Sciatic nerve (tissue), 2 donors: ENCODE measurements around the gene FEZF2. TPM values are rescaled to one million over a fixed set of nuclear protein-coding genes. Genes with fewer than 3 reads are reported as not detected.

Source experiments
- ATAC-seq: fragments of 200-7000 bp; cut with Tn5 transposase; one replicate; pipeline ENCODE4 v1.9.1; 2020; ENCODE audit warnings: mild to moderate bottlenecking, moderate library complexity
- DNase-seq: peaks from one replicate; pipeline ENCODE4 v3.0.0-alpha.2; 2020; ENCODE audit warnings: low spot score
- intact Hi-C: fragments of 100-400 bp; cut with DNase I; formaldehyde crosslinking; loops from one replicate; pipeline ENCODE4 v1.14.2; 2022
- total RNA-seq: library from RNA; stranded (reverse); fragmentation: NEBNext Ultra II Directional; extraction: Animal tissue kit (Norgen Biotek cat#: 25700); gene quantifications from one replicate; pipeline ENCODE4 v1.2.1, GENCODE V29; 2021
- donor health status: DM: no; HTN: no; CAD: no.
- donor health status: DM: no; HTN: no; CAD: no.

Gene FEZF2
- total RNA-seq, 1 donor from 2014 or later, result not detected

GRCh38 chr3:62356356-62356755 is 17.0 kb downstream of the FEZF2 start:
- ATAC-seq, result no peak
- DNase-seq, result no peak
- intact Hi-C loops, result no loop called here

DNA sequence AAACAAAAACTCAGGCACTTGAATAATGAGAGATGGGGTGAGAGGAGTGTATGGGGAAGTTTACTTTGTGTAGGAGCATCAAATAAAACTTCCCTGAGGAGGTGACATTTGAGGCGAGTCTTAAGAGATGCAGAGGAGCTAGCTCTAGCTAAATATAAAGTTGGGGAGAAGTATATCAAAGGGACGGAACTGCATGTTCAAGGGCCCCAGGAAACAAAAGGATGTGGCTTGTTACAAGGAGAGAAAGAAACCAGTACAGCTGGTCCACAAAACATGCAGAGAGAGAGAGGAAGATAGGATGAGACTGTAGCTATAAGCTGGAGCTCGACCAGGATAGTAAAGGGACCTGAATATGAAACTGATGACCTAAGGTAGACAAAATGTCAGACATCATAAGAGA is 17.6 kb downstream of the FEZF2 start:
- DNase-seq, result no peak
- intact Hi-C loops, result no loop called here
- no peak for ATAC-seq

GRCh38 chr3:62343755-62344154 is 29.6 kb downstream of the FEZF2 start:
- ATAC-seq, result no peak
- no peak for DNase-seq
- intact Hi-C loops, result no loop called here

DNA sequence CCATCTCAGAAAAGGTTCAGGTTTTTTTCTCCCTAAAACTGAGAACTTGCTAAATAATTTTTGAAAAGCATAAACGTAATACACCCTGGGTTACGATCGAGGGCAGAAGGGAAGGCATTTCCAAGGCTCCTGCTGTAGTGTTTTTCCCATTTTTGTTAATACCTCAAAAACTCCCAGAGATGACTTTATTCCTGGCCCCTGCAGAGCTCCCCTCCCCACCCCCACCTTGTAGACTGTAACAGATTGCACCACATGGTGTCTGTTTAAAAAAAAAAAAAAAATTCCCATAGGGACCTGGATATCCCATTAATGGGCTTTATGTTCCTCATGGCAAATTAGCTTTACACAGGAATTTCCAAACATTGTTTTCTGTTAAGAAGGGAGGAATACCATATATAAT is 38.2 kb downstream of the FEZF2 start:
- ATAC-seq (no peak), DNase-seq (no peak)
- intact Hi-C loops, result loop anchor here (10.0 kb wide), 1 partner anchor 220 kb away; no protein-coding TSS in a partner anchor

DNA sequence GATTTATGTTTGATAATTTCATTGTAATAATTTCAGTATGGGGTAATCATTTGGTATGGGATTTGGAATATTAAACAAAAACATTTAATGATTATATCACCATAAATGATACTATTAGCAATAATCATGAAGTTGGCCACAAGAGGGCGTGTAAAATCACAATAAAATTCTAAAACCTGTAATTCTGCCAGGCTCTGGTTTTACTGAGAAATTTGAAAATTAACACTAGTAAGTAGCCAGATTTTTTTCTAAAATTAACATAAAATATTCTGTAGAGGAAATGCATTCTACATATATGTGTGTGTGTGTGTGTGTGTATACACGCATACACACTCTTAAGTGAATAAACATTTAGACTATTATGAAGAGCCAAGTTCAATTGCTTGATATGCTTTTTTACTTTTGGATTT is 40.5 kb downstream of the FEZF2 start:
- intact Hi-C loops, result loop anchor here (10.0 kb wide), 1 partner anchor 222 kb away; no protein-coding TSS in a partner anchor
- no peak for DNase-seq
- no peak for ATAC-seq

DNA sequence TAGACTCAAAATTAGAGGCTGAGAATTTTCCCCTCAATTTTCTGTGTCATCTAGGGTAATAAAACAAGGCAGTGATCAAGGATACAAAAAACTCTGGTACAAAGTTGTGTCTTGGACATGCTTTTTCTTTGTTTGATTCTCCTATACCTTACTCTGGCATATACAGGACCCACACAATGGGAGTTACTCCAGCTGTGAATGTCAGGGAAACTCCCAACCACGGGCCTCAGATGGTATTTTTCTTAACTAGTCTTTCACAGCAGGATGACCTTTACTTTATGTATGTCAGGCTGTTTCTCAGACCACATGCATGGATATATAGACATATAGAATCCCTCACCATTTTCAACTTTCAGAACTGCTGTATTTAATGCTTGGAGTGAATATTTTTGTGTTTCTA is 41.3 kb downstream of the FEZF2 start:
- DNase-seq (no peak), ATAC-seq (no peak)
- intact Hi-C loops, result loop anchor here (10.0 kb wide), 1 partner anchor 223 kb away; no protein-coding TSS in a partner anchor

DNA sequence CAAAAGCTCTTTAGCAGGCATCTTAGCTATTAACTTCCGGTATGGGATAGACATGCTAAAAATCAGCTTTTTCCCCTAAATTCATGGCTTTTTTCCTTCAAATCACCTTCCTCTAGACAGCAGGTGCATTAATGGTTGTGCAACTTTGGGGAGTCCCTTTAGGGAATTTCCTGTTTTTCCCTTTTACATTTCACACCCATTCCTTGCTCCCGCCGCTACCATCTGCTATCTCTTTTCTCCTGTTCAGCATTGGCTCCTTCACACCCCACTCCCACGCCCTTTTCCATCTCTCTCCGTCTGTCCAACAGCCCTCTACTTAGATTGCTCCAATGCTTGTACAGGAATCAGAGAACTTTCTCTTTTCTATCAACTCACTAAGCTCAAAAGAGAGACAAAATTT is 43.4 kb downstream of the FEZF2 start:
- no peak for DNase-seq
- no peak for ATAC-seq
- intact Hi-C loops, result loop anchor here (10.0 kb wide), 1 partner anchor 225 kb away; no protein-coding TSS in a partner anchor

DNA sequence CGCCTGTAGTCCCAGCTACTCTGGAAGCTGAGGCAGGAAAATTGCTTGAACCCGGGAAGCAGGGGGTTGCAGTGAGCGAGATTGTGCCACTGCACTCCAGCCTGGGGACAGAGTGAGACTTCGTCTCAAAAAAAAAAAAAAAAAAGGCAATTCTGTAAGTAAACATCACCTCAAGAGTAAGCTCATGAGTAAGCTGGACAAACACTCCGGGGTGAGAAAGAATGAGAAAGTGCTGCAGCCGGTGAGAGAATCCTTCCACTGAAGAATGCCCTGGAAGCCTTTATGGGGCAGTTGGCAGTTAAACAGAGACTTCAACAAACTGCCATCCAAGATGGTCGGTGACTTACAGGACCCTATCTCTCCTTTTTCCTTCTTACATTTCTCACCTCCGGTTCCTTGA is 47.5 kb downstream of the FEZF2 start:
- intact Hi-C loops, result no loop called here
- DNase-seq (no peak), ATAC-seq (no peak)

GRCh38 chr3:62323241-62323640 is 50.1 kb downstream of the FEZF2 start:
- intact Hi-C loops, result no loop called here
- ATAC-seq (no peak), DNase-seq (no peak)
